C4-2B (cell line): ENCODE data around the gene BARHL1.
"Not testable (repeated sequence)": the region's sequence is repeated elsewhere in the genome, so short reads cannot be mapped to it uniquely, and the experiment has no call there.

Experiments
- H3K27ac ChIP-seq: fragments of 450-650 bp; 2 replicates; pipeline ENCODE4 v1.5.1; 2017
- ZFX ChIP-seq: fragments of 450-650 bp; IDR thresholded peaks from 2 replicates; pipeline ENCODE4 v1.6.1; 2017
- TF ChIP-seq, protein P1 (sequence below): fragments of 450-650 bp; conservative IDR thresholded peaks from 2 replicates; pipeline ENCODE4 v1.5.1; 2017; ENCODE audit warnings: mild to moderate bottlenecking

The BARHL1 gene

DNA sequence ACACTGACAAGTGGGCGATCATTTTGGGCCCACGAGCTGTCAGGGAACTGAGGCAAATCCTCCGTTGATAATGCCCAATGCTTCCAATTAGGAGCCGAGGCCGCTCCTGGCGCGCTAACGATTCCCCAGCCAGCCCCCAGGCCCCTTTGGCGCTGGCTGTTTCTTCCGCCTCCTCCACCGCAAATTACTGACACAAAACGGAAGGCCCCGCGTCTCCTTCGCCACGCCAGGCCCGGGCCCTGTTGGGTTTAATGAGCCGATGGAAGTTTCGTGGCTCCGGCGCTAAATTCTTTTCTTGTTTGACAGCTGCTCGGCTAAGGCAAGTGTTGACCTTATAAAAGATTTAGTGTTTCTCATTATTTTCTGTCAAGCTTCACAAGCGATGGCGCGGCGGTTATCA, 25.7 kb upstream of the BARHL1 start:
- TF ChIP-seq, protein P1, sequence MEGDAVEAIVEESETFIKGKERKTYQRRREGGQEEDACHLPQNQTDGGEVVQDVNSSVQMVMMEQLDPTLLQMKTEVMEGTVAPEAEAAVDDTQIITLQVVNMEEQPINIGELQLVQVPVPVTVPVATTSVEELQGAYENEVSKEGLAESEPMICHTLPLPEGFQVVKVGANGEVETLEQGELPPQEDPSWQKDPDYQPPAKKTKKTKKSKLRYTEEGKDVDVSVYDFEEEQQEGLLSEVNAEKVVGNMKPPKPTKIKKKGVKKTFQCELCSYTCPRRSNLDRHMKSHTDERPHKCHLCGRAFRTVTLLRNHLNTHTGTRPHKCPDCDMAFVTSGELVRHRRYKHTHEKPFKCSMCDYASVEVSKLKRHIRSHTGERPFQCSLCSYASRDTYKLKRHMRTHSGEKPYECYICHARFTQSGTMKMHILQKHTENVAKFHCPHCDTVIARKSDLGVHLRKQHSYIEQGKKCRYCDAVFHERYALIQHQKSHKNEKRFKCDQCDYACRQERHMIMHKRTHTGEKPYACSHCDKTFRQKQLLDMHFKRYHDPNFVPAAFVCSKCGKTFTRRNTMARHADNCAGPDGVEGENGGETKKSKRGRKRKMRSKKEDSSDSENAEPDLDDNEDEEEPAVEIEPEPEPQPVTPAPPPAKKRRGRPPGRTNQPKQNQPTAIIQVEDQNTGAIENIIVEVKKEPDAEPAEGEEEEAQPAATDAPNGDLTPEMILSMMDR: no peak
- no peak for TF ChIP-seq ZFX
- H3K27ac ChIP-seq: no peak overlapping the region

DNA sequence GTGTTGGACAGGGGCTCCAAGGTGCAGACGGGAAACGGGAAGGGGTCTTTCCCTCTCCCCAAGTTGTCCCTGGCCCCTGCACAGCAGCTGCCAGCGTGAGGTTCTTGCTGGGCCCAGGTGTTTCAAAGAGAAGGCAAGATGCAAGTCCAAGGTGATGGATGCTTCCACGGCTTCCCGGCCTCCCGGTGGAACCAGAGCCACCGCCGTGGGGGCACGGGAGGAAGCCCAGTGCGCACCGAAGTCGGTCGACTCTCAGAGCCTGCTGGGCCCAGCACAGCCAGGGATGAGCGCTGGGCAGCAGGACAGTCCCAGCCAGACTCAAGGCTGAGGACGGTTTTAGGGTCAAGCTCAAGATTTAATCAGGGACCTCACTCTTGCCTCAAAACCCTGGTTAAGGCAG, 25.2 kb upstream of the BARHL1 start:
- no peak overlapping the region for H3K27ac ChIP-seq
- TF ChIP-seq ZFX: no peak
- TF ChIP-seq, protein P1: no peak

DNA sequence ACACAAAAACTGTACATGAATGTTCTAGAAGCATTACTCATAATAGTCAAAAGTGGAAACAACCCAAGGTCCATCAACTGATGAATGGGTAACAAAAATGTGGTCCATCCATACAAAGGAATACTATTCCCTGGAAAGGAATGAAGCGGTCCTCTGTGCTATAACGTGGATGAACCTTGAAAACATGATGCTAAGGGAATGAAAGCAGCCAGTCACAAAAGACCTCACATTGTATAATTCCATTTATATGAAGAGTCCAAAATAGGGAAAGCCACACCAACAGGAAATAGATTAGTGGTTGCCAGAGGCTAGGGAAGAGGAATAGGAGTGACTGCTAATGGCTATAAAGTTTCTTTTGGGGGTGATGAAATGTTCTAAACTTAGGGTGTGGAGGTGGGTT, 22.7 kb upstream of the BARHL1 start:
- H3K27ac ChIP-seq: no peak overlapping the region
- TF ChIP-seq ZFX: no peak
- TF ChIP-seq, protein P1: no peak

DNA sequence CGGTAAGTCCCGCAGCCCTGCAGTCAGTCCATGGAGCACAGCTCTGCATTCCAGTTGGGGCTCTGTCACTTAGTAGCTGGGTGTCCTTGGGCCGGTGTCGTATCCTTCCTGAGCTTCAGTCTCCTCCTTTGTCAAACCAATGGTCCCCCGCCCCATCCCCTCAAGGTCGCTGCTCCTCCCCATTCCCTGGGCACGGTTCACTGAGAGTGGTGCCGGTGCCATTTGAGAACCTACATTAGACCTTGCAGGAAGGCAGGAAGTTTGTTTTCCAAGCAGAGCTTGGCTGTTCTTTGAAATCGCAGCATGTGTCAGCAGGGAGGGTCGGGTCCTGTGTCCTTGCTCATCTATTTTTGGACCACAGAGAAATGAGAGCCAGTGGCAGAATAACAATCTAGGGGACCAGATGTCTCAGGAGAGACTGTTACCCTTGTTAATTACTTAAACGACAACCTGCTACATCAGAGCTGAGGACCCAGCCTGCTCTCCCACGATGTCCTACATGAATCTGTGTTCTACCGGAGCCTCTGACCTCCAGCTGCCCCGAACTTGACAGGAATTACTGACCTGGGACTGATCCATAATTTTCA, 21.7 kb upstream of the BARHL1 start:
- no peak overlapping the region for H3K27ac ChIP-seq
- TF ChIP-seq, protein P1: no peak
- TF ChIP-seq ZFX: no peak

DNA sequence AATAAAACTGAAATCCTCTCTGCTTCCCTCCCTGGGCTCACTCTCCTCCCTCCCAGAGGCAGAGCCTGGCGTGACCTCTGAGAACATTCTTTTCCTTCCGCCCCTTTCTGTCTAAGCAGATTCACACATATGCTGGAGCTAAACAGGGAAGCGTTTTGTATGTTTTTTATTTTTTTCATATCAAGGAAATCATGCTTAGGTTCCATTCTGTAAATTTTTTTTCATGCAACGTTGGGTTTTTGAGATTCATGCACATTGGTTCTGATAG, 20.2 kb upstream of the BARHL1 start:
- H3K27ac ChIP-seq: no peak overlapping the region
- TF ChIP-seq, protein P1: no peak
- no peak for TF ChIP-seq ZFX

DNA sequence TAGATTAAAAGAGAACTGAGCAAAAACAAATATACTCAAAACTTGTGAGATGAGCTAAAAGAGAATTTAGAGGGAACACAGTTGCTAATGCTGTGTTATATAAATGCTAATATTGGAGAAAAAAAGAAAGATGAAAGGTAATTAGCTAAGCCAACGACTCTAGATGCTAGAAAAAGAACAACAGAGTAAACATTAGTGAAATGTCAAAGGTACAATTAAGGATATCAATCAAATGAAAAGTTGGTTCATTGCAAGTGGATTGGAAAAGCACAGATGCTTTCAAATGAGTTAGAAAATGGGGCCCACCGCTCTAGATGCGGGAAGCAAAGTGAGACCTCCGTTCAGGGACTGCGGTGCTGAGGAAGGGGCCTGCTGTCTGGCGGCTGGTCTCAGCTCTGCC, 17.9 kb upstream of the BARHL1 start:
- H3K27ac ChIP-seq: no peak overlapping the region
- TF ChIP-seq, protein P1: no peak
- TF ChIP-seq ZFX: no peak

DNA sequence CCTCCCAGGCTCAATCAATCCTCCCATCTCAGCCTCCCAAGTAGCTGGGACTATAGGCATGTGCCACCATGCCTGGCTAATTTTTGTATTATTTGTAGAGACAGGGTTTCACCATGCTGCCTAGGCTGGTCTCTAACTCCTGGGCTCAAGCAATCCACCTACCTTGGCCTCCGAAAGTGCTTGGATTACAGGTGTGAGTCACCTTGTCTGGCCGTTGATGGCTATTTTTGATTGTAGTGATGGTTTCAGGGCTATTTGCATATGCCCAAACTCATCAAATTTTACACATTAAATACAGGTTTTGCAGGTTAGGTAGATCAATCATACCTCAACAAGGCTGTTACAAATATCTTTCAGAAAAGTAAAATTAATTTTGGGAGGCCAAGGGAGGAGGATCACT, 13.6 kb upstream of the BARHL1 start:
- not testable (repeated sequence) for H3K27ac ChIP-seq

DNA sequence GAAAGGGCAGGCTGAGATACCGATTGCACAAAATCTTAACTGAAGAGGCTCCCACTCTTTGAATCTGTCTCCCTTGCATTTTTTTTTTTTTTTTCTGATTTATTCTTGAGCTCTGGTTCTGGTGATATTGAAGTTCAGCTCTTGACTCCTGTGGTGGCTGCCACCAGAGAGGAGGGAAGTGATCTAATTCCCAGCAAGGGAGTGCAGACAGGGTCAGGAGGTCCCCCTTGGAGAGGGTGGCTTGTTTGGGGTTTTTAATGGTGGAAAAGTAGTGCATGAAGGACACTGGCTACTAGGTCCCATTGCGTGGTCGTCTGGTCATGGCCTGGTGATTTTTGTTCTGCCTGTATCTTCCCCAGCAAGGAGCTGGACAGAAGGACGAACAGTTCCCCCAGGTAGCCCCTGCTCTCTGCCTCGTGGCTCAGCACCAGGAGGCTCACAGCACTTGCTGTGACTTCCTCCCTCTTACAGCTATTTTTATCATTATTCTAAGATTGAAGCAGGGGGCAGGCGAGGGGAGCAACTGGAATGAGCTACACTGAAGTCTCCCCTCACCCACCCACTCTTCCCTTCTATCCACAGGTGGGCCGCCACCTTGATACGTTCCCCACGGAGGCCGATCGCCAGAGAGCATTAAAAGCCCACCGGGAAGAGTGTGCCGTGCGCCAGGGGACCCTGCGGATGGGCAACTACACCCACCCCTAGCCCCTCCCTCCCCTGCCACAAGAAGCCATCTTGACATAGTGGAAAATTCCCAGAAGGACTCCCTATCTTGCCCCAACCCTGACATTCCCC, 10.4 kb upstream of the BARHL1 start:
- H3K27ac ChIP-seq: no peak overlapping the region
- TF ChIP-seq, protein P1: no peak
- no peak for TF ChIP-seq ZFX
